ENCODE measurements around the gene RPRD2.
"Not testable (repeated sequence)": the region's sequence is repeated elsewhere in the genome, so short reads cannot be mapped to it uniquely, and the experiment has no call there.

The RPRD2 gene

DNA sequence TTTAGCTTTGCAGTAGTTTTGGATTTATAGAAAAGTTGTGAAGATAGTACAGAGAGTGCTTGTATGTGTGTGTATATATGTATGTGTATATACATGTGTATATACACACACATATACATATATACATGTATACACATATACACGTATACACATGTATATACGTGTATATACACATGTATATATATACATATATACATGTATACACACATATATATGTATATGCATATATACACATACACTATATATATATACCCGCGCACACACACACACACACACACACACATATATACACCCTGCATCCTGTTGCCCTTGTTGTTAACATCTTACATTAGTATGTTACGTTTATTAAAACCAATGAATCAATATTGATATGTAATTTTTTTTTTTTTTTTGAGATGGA, 24.3 kb downstream of the RPRD2 start:
- FAIRE-seq = no peak
- no peak for DNase-seq (ENCODE audit: insufficient read length, low spot score)

DNA sequence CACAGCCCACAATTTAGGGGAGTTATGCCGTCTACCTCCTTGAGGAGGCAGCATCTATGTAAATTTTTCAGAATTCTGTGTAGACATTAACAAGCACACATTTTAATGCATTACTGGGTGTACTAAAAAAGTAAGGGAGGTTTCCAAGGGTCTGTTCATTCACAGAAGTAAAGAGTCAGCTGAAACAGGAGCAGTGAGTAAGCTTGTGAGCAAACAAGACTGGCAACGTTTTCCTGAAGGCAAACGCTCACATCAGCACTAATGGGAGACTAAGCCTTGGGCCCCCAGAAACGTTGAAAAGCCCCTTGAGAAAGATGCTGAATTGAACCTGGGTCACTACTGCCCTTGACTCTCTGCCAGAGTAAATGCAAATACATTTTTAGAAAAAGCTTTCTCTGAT, 25.7 kb downstream of the RPRD2 start:
- no peak for FAIRE-seq

DNA sequence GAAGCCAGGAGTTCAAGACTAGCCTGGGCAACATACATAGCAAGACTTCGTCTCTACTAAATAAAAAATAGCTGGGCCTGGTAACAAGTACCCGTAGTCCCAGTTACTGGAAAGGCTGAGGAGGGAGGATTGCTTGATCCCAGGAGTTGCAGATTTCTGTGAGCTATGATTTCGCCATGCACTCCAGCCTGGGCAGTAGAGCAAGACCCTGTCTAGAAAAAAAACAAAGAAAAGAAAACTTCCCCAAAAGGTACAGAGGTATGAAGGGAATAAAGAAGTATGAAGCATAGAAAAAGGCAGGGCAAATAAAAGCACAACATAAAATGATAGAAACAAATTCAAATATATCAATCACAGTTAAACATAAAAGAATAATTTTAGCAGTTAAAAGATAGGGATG, 28.7 kb downstream of the RPRD2 start:
- no peak for DNase-seq (ENCODE audit: insufficient read length, low spot score)
- no peak for FAIRE-seq

More for the DNA sequence above, 25.7 kb downstream of the RPRD2 start:
- no peak for DNase-seq (ENCODE audit: insufficient read length, low spot score)

DNA sequence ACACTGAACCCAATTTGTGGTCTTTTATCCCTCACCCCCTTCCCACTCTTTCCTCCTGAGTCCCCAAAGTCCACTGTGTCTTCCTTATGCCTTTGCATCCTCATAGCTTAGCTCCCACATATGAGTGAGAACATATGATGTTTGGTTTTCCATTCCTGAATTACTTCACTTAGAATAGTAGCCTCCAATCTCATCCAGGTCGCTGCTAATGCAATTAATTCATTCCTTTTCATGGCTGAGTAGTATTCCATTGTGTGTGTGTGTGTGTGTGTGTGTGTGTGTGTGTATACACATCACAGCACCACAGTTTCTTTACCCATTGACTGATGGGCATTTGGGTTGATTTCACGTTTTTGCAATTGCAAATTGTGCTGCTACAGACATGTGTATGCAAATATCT, 31.2 kb downstream of the RPRD2 start:
- not testable (repeated sequence) for FAIRE-seq; DNase-seq (ENCODE audit: insufficient read length, low spot score)

DNA sequence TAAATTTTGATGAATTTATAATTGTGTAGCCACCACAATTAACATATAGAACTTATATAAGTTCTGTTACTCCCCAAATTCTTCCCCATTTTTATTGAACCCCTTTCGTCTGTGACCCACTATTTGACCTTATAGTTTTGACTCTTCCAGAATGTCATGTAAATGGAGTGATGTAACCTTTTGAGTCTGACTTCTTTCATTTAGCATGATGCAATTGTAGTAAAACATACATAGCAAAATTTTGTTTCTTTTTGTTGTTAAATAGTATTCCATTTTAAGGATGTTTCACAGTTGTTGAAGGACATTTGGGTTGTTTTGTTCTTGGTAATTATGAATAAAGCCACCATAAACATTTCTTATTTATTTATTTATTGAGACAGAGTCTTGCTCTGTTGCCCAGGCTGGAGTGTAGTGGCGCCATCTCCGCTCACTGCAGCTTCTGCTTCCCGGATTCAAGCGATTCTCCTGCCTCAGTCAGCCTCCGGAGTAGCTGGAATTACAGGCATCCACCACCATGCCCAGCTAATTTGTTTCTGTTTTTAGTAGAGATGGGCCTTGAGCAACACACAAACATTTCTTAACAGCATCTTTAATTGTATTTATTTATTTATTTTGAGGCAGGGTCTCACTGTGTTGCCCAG, 33.6 kb downstream of the RPRD2 start:
- FAIRE-seq (no peak), DNase-seq (ENCODE audit: insufficient read length, low spot score) (no peak)

DNA sequence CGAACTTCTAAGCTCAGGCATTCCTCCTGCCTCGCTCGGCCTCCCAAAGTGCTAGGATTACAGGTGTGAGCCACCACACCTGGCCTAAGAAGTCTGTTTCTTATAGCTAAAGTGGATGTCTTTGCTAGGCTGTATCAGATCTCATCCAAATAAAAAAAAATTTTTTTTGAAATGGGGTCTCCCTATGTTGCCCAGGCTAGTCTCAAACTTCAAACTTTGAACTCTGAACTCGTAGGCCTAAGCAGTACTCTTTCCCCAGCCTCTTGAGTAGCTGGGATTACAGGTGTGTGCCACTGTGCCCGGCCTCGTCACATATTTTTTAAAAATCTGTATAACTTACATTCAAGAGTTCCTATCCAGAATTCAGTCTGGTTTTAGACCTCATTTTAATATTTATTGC, 40.5 kb downstream of the RPRD2 start:
- FAIRE-seq = no peak
- DNase-seq (ENCODE audit: insufficient read length, low spot score) = no peak

DNA sequence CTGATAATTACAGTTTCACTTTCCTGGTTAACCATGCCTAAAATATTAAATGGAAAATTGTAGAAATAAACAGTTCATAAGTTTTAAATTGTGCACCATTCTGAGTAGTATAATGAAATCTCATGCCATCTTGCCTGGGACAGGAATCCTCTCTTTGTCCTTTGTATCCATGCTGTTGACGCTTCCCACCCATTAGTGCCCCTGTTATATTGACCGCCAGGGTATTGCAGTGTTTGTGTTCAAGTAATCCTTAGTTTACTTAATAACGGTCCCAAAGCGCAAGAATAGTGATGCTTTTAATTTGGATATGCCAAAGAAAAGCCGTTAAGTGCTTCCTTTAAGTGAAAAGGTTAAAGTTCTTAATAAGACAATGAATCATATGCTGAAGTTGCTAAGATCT, 41.7 kb downstream of the RPRD2 start:
- FAIRE-seq (no peak), DNase-seq (ENCODE audit: insufficient read length, low spot score) (no peak)

DNA sequence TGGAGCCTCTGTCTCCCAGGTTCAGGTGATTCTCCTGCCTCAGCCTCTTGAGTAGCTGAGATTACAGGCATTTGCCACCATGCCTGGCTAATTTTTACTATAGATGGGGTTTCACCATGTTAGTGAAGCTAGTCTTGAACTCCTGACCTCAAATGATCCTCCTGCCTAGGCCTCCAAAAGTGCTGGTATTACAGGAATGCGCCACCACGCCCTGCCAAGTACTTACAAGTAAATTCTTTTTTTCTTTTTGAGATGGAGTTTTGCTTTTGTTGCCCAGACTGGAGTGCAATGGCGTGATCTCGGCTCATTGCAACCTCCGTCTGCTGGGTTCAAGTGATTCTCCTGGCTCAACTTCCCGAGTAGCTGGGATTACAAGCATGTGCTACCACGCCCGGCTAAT, 42.5 kb downstream of the RPRD2 start:
- DNase-seq (ENCODE audit: insufficient read length, low spot score) = no peak
- no peak for FAIRE-seq

DNA sequence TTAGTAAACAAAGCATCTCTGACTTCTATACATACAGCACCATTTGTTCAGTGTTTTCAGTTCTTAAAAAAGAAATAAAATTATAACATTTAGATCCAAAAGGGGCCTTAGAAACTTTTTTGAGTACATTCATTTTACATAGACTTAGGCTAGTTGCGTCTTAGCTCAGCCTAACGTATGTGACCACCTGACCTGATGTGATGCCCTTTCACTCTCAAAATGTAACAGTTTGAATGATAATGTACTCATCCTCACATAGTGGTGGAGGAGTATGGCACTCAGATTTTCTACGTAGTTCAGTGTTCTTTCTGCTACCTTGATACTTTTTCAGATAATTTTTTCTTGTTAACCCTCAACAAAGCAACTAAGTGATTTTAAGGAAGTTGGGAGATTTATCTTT, 43.4 kb downstream of the RPRD2 start:
- DNase-seq (ENCODE audit: insufficient read length, low spot score) (no peak), FAIRE-seq (no peak)

DNA sequence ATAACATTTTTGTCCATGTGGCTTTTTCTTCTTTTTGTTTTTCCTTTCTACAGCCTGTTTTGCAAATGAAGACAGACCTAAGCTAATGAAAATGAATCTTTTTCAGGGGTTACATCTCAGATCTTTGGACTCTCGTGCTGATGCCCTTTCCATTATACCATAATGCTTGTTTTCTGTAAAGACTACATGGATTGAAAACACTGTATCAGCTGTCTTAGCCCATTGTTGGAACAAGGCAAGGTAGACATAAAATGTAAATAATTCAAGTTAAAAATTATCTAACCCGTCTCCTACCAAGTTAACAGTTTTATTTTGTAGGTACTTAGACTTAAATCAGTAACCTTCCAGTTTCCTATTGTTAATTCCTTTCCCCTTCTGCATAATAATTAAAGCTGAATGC, 44.9 kb downstream of the RPRD2 start:
- no peak for DNase-seq (ENCODE audit: insufficient read length, low spot score)
- no peak for FAIRE-seq

DNA sequence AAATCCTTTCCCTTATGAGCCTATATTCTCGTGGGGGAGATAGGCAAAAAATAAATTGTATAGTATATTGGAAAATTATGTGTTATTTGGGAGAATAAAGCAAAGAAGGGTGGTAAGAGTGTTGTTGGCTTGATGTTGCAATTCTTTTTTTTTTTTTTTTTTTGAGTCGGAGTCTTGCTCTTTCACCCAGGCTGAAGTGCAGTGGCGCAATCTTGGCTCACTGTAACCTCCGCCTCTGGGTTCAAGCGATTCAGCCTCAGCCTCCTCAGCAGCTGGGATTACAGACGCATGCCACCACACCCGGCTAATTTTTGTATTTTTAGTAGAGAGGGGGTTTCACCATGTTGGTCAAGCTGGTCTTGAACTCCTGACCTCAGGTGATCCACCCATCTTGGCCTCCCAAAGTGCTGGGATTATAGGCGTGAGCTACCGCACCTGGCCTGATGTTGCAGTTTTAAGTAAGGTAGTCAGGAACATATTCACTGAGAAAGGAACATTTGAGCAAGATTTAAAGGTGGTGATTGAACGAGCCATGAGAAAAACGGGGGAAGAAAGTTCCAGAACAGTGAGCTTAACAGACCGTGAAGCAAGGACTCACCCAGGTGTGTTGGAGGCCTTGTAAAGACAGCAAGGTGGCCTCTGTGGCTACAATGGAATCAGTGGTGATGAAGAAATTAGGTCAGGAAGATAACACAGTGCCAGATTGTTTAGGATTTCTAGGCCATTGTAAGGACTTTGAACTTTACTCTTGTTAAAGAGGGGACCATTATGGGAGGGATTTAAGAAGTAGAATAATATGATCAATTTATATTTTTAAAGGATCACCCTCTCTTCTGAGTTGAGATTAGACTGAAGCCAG, 45.8 kb downstream of the RPRD2 start:
- FAIRE-seq (no peak), DNase-seq (ENCODE audit: insufficient read length, low spot score) (no peak)

DNA sequence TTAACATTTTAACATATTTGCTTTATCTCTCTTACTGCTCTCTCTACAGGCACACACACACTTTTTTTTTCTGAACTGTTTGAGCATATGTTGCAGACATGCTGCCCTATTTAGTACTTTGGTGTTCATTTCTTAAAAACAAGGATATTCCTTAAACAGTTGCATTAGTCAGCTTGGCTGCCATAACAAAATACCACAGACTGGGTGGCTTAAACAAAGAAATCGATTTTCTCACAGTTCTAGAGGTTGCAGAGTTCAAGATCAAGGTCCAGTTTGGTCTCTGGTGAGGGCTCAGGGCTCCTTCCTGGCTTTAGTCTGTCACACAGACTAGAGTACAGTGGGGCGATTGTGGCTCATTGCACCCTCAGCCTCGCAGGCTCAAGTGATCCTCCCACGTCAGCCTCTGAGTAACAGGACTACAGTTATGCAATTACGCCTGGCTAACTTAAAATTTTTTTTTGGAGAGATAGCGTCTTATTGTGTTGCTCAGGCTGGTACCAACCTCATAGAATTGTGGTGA, 46.7 kb downstream of the RPRD2 start:
- DNase-seq (ENCODE audit: insufficient read length, low spot score) (no peak), FAIRE-seq (no peak)

DNA sequence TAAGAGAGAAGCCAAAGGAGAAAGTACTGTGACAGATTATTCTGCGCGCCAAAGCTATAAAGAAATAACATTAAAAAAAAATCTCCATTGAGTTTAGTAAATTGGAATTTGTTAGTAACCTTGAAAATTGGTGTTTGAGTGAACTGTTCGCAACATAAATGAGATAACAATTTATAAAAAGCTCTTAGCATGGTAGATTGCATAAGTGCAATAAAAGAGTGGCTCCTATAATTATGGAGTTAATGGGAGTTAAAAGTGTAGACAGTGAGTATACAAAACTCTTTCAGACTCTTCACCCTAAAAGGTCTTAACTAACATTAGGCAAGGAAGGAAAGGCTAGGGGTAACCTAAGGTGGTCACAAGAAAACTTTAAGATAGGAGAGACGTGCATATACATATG, 50.6 kb downstream of the RPRD2 start:
- no peak for FAIRE-seq
- no peak for DNase-seq (ENCODE audit: insufficient read length, low spot score)

DNA sequence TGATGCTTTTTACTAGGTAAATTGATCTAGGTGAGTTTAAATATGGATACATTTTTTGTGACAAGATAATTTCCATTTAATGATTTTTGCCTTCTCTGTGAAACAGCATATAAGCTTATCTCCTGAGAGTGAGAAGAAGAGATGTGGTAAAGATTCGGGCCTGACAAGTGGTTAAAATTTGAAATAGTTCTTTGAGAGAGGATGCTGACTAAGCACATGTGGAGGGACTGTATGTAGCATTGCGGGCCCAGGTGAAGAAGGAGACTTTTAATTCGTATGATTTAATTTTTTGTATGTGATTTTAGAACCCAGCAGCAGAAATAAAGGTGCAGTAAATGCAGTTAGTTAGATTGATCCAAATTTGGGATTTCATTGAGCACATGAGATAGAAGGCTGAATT, 51.9 kb downstream of the RPRD2 start:
- FAIRE-seq = no peak
- DNase-seq (ENCODE audit: insufficient read length, low spot score) = no peak

DNA sequence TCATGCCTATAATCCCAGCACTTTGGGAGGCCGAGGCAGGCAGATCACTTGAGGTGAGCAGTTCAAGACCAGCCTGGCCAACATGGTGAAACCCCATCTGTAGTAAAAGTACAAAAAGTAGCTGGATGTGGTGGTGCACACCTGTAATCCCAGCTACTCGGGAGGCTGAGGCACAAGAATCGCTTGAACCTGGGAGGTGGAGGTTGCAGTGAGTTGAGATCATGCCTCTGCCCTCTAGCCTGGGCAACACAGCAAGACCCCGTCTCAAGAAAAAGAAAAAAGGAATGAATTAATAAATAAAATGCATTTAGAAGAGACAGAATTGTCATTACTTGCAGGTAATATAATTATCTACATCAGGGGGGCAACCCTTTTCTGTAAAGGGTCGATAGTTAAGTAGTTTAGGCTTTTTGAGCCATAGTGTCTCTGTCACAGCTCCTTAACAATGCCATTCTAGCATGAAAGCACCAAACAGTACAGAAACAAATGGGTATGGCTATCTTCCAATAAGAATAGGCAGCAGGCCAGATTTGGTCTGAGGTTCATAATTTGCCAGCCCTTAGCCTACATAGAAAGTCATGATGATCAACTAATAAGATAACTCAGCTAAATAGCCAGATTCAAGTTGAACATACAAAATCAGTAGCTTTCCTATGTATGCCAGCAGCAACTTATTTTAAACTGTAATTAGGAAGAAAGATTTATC, 56.8 kb downstream of the RPRD2 start:
- FAIRE-seq (no peak), DNase-seq (ENCODE audit: insufficient read length, low spot score) (no peak)

DNA sequence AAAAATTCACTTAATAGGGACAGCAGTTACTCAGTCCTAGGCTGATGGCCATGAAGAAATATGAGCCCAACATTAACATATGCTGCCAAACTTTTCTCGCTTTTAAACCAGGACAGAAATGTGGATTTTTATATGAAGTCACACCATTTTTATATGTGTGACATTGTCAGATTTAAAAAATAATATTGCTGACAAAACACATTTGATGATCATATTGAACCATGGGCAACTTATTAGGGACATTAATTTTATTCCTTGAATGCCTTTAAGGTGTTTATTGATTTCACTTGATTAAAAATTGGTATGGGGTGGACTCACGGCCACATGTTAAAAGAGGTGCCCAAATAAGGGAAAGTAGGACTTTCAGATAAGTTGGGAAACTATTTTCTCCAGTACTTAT, 58.6 kb downstream of the RPRD2 start:
- FAIRE-seq (no peak), DNase-seq (ENCODE audit: insufficient read length, low spot score) (no peak)

DNA sequence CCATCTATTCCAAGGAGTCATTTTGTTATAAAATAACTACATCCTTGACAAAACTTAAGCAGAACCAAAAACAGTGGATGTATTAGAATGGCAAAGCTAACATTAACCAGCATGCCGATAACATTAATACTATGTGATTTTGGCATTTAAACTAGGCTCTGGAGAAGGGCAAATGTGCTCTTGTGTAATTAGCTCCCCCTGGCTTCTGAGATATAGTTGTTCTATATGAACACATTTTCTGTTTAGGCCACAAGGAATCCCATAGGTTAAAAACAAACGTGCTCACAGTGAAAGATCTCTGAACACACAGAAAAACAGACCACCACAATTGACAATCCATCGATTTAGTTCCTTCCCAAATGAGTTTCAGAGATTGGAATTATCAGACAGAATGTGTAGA, 65.9 kb downstream of the RPRD2 start:
- FAIRE-seq = no peak
- peak; percentile 25 for DNase-seq (ENCODE audit: insufficient read length, low spot score)

DNA sequence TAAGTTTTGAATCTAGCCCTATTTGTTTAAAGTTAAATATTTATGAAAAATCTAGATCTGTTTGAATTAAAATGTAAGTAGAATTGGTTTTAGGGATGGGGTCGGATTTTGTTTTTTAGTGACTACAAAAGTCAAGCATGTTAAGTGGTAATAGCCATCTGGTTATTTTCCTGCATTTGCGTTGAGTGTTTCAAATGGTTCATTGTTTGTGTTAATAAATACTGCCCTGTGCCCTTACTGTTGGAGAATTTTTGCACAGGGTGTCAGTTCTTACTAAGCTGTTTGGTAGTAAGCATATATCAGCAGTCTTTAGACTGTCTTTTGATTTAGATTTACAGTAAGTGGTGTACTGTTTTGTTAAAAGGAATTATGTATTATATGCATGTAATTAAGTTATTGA, 77.2 kb downstream of the RPRD2 start:
- FAIRE-seq = no peak
- DNase-seq (ENCODE audit: insufficient read length, low spot score) = no peak

DNA sequence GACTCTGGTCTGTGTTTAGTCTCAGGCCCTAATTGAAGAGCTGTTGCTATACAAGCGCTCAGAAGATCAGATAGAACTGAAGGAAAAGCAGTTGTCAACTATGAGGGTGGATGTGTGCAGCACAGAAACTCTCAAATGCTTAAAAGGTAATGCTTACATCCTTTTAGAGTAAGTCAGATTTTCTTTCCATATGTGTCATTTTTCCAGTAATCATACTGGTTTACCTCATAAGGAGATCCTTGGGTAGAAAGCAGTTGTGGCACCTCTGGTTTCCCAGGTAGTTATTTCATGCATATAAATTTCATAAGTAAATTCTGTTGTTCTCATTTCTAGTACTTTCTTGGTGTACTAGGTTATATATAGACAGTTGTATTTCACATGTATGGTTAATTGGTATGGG, 80.3 kb downstream of the RPRD2 start:
- no peak for DNase-seq (ENCODE audit: insufficient read length, low spot score)
- FAIRE-seq = no peak

DNA sequence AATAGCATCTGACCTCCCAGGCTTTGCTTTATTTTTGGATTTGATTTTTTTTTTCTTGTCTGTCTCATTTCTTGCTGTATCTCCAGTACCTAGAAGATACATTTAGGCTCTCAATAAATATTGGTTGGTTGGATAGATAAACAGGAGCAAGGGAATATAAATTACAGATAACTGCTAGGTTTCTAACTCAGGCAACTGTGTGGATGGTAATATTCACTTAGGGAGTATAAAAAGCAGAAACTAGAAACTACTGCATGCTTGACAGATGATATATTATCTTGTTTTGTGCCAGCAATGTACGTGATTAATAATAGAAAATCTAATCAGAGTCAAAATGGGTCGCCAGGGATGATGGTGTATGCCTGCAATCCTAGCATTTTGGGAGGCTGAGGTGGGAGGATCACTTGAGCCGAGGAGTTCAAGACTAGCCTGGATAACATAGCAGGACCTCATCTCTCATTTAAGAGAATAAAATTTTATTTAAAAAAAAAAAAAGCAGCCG, 92.2 kb downstream of the RPRD2 start:
- DNase-seq (ENCODE audit: insufficient read length, low spot score) = no peak
- no peak for FAIRE-seq

DNA sequence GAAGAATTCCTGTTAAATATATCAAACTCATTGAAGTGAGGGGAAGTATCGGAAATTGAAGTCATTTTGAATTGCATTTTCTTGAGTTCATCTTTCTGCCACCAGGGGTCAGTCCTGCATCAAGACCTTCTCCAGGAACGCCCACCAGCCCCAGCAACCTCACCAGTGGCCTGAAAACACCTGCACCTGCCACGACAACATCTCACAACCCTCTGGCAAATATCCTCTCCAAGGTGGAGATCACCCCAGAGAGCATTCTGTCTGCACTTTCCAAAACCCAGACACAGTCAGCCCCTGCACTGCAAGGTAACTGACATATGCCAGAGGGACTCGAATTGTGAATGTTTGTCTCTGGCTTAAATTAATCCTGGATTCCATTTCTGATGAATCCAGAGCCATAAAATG, 100.5 kb downstream of the RPRD2 start:
- DNase-seq (ENCODE audit: insufficient read length, low spot score) = peak; percentile 61

More for the DNA sequence above, 100.5 kb downstream of the RPRD2 start:
- no peak for FAIRE-seq
